ENCODE results near the gene ITPR3. TPM values are rescaled to one million over a fixed set of nuclear protein-coding genes. Genes with fewer than 3 reads are reported as not detected.

ITPR3 gene
- total RNA-seq, 2 experiments from 2014 or later = 34.8 to 35.1 TPM

DNA sequence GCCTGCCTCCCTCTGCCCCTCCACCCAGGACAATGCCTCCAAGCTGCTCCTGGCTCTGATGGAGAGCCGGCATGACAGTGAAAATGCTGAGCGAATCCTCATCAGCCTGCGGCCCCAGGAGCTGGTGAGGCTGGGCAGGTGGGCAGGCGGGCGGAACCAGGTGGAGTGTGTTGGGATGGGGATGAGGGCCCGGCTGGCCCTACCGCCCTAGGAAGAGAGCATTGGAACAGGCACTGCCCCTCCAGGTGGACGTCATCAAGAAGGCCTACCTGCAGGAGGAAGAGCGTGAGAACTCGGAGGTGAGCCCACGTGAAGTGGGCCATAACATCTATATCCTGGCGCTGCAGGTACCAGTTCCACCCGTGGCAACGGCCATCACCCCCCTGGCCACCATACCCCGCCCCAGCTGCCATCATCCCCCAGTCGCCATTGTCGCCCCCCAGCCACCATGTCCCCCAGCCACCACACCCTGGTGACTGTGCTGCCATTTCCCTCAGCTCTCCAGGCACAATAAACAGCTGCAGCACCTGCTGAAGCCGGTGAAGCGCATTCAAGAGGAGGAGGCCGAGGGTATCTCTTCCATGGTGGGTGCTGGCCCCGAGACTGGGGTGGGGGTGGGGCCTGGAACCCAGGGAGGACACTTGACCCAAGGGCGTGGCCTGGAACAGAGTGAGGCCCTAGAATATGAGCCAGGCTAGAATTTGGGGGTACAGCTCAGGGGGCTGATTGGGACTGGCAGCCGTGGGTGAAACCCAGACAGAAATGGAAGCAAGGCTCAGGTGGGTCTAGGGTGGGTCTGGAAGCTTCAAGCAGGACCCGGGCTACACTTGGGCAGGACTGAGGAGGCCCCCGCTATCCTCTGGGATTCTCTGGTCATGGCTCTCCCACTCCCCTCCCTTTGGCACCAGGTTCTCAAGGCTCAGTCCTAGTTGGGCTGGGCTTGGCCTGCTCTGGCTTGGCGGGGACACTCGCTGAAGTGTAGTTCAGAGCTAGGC is 66.2 kb downstream of the ITPR3 start:
- Mint-ChIP-seq H3K27me3 (ENCODE audit: low read depth) (no peaks in the 10 kb centered on the region), H3K36me3 (ENCODE audit: low read depth) (peaks cover 44% of the 10 kb centered on the region), H3K9me3 (no peaks in the 10 kb centered on the region), H3K27ac (no peak overlapping the region), H3K4me1 (ENCODE audit: low read depth) (peaks cover 19% of the 10 kb centered on the region), H3K4me3 (no peak overlapping the region)
- no peak for DNase-seq
- intact Hi-C loops (cut with micrococcal nuclease) = no loop called here
- CTCF ChIA-PET = no interaction called here

DNA sequence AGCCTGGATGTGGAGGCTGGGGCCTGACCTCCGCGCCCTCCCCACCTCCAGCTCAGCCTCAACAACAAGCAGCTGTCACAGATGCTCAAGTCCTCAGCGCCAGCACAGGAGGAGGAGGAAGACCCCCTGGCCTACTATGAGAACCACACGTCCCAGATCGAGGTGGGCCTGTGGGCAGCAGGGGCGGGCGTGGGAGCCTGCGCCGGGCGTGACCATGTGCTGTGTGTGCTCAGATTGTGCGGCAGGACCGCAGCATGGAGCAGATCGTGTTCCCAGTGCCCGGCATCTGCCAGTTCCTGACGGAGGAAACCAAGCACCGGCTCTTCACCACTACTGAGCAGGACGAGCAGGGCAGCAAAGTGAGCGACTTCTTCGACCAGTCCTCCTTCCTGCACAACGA is 66.9 kb downstream of the ITPR3 start:
- Mint-ChIP-seq H3K27me3 (ENCODE audit: low read depth) (no peaks in the 10 kb centered on the region), H3K4me3 (no peak overlapping the region), H3K4me1 (ENCODE audit: low read depth) (peaks cover 21% of the 10 kb centered on the region), H3K9me3 (no peaks in the 10 kb centered on the region), H3K36me3 (ENCODE audit: low read depth) (peaks cover 47% of the 10 kb centered on the region), H3K27ac (no peak overlapping the region)
- intact Hi-C loops (cut with micrococcal nuclease) = no loop called here
- no peak for DNase-seq
- CTCF ChIA-PET = no interaction called here

DNA sequence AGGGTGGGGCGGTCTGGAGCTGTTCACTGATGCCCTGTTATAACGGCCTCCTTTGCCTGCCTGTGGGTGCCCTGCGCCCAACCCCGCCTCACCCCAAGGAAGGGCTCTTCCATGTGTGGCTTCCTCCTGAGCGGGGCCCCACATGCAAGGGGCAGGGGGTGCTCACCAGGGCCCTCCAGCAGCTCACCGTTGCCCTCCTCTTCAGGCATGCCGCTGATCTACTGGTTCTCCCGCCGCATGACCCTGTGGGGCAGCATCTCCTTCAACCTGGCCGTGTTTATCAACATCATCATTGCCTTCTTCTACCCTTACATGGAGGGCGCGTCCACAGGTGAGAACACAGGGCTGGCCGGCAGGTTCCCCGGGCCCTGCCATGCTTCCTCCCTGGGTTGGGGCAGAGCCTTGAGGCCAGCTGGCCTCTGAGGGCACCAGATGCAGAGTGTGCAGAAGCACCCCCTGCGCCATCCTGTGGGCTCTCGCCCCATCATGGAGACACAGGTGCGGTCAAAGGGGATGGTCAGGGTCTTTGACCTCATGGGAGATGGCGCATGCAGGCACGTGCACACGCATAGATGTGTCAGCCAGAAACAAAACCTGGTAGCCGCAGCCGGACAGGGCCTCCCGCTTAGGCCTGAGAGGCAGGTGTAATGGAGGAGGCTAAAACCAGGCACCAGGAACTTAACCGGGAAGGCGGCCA is 67.5 kb downstream of the ITPR3 start:
- intact Hi-C loops (cut with micrococcal nuclease) = no loop called here
- H3K9me3 Mint-ChIP-seq = no peaks in the 10 kb centered on the region
- CTCF ChIA-PET = no interaction called here
- H3K4me1 Mint-ChIP-seq (ENCODE audit: low read depth) = peaks cover 23% of the 10 kb centered on the region
- no peak overlapping the region for H3K27ac Mint-ChIP-seq
- peaks cover 47% of the 10 kb centered on the region for H3K36me3 Mint-ChIP-seq (ENCODE audit: low read depth)
- no peaks in the 10 kb centered on the region for H3K27me3 Mint-ChIP-seq (ENCODE audit: low read depth)
- DNase-seq = no peak
- no peak overlapping the region for H3K4me3 Mint-ChIP-seq

DNA sequence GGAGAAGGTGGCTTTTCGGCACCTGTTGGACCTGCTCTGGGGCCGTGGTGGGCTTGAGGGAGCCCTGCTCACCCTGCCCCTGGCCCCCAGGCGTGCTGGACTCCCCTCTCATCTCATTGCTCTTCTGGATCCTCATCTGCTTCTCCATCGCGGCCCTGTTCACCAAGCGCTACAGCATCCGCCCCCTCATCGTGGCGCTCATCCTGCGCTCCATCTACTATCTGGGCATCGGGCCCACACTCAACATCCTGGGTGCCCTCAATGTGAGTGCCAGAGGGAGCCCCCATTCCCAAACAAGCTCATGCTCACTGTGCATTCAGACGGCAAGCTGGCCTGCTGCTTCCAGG is 68.0 kb downstream of the ITPR3 start:
- CTCF ChIA-PET = interaction anchor here (1.4 kb wide), 1 partner anchor 22 kb away, joined by 4 read pairs; the partner anchor contains the start of gene UQCC2
- Mint-ChIP-seq H3K27ac (no peak overlapping the region), H3K9me3 (no peaks in the 10 kb centered on the region), H3K4me1 (ENCODE audit: low read depth) (peaks cover 28% of the 10 kb centered on the region), H3K27me3 (ENCODE audit: low read depth) (no peaks in the 10 kb centered on the region), H3K4me3 (no peak overlapping the region), H3K36me3 (ENCODE audit: low read depth) (peaks cover 44% of the 10 kb centered on the region)
- intact Hi-C loops (cut with micrococcal nuclease) = no loop called here
- no peak for DNase-seq

DNA sequence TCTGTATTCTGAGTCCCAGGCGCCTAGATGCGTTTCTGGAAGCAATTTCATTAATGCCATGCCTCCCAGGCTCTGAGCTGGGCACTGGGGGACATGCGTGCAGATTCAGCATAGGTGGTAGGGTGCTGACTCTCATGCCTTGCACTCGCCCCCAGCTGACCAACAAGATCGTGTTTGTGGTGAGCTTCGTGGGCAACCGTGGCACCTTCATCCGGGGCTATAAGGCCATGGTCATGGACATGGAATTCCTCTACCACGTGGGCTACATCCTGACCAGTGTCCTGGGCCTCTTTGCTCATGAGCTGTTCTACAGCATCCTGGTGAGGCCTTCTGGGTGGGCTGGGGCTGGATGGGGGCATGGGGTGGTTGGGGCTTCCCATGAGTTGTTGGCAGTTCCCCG is 68.8 kb downstream of the ITPR3 start:
- H3K27me3 Mint-ChIP-seq (ENCODE audit: low read depth) = no peaks in the 10 kb centered on the region
- no peaks in the 10 kb centered on the region for H3K9me3 Mint-ChIP-seq
- intact Hi-C loops (cut with micrococcal nuclease) = loop anchor here (5.0 kb wide), 1 partner anchor 263 kb away; no protein-coding TSS in a partner anchor
- H3K27ac Mint-ChIP-seq = no peak overlapping the region
- DNase-seq = no peak
- no peak overlapping the region for H3K4me3 Mint-ChIP-seq
- H3K36me3 Mint-ChIP-seq (ENCODE audit: low read depth) = peaks cover 46% of the 10 kb centered on the region
- CTCF ChIA-PET = interaction anchor here (1.4 to 1.5 kb wide), 3 partner anchors 11 to 21 kb away, joined by 3 to 7 read pairs (median 4); partner anchors contain the start of gene UQCC2
- H3K4me1 Mint-ChIP-seq (ENCODE audit: low read depth) = peaks cover 36% of the 10 kb centered on the region

DNA sequence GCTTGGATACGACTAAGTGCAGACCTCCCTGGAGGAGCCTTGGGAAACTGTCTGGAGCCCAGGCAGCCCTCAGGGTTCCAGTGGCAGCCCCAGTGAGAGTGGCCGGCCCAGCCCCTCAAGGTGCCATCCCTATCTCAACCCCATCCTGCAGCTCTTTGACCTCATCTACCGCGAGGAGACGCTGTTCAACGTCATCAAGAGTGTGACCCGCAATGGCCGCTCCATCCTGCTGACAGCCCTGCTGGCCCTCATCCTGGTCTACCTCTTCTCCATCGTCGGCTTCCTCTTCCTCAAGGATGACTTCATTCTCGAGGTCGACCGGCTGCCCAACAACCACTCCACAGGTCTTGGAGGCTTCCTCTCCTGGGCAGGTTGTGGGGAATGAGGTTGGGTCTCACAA is 69.6 kb downstream of the ITPR3 start:
- no peak for DNase-seq
- Mint-ChIP-seq H3K27me3 (ENCODE audit: low read depth) (no peaks in the 10 kb centered on the region), H3K4me1 (ENCODE audit: low read depth) (peaks cover 45% of the 10 kb centered on the region), H3K4me3 (no peak overlapping the region), H3K27ac (no peak overlapping the region), H3K36me3 (ENCODE audit: low read depth) (peaks cover 48% of the 10 kb centered on the region), H3K9me3 (no peaks in the 10 kb centered on the region)
- intact Hi-C loops (cut with micrococcal nuclease) = loop anchor here (5.0 kb wide), 1 partner anchor 263 kb away; no protein-coding TSS in a partner anchor
- CTCF ChIA-PET = interaction anchor here (0.7 to 1.5 kb wide), 4 partner anchors 10 to 105 kb away, joined by 3 to 7 read pairs (median 4); partner anchors contain the start of gene UQCC2

DNA sequence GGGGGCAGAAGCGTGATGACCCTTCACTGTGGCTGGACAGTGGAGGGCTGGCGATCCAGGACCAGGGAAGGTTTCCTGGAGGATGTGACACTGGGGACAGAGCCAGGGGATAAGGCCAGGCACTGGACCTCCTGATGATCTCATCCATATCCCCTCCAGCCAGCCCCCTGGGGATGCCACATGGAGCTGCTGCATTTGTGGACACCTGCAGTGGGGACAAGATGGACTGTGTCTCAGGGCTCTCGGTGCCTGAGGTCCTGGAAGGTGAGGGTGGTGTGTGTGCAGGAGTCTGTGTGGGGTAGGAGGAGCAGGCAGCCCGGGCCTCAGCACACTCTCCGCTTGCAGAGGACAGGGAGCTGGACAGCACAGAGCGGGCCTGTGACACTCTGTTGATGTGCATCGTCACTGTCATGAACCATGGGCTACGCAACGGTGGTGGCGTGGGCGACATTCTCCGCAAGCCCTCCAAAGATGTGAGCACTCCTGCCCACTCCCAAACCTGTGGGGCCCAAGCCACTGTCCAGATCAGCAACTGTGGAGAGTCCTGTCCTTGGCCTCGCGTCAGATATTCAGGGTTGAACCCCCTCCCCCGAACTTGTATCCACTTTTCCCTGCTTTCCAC is 70.4 kb downstream of the ITPR3 start:
- intact Hi-C loops (cut with micrococcal nuclease) = loop anchor here (5.0 kb wide), 1 partner anchor 264 kb away; no protein-coding TSS in a partner anchor
- CTCF ChIA-PET = no interaction called here
- no peaks in the 10 kb centered on the region for H3K27me3 Mint-ChIP-seq (ENCODE audit: low read depth)
- peaks cover 47% of the 10 kb centered on the region for H3K36me3 Mint-ChIP-seq (ENCODE audit: low read depth)
- no peak overlapping the region for H3K4me3 Mint-ChIP-seq
- H3K27ac Mint-ChIP-seq = peak overlapping the region; percentile 86
- H3K4me1 Mint-ChIP-seq (ENCODE audit: low read depth) = peaks cover 53% of the 10 kb centered on the region
- DNase-seq = no peak
- no peaks in the 10 kb centered on the region for H3K9me3 Mint-ChIP-seq

DNA sequence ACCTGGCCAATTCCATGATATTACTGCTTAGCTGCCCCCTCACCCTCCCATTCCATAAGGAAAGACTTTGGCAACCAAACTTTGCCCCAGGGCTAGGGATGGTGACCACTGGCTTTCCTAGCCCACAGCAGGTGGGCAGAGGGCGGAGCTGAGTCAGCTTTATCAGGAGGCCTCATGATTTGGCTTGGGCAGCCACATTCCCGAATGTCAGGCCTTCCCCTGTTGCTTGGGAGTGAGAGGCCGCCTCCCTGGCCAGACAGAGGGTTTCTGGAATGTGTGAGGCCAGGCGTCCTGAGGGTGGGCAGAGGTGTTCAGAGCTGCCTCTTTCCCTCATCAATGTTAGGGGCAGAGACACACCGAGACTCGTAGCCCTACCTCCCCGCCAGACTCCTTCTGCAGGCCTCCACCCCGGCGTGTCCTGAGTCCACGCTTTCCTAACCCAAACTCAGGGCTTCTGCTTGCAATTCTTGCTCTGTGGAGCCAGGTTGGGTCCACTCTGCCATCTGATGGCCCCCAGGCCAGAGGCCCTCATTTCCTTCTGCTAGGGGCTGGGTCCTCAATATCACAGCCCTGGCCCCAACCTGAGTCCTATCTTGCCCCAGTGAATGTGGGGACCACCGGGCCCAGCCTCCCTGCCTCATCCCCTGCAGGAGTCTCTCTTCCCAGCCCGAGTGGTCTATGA is 71.1 kb downstream of the ITPR3 start:
- Mint-ChIP-seq H3K4me3 (no peak overlapping the region), H3K9me3 (no peaks in the 10 kb centered on the region), H3K27ac (peak overlapping the region; percentile 86), H3K36me3 (ENCODE audit: low read depth) (peaks cover 47% of the 10 kb centered on the region), H3K4me1 (ENCODE audit: low read depth) (peaks cover 59% of the 10 kb centered on the region), H3K27me3 (ENCODE audit: low read depth) (no peaks in the 10 kb centered on the region)
- intact Hi-C loops (cut with micrococcal nuclease) = loop anchor here (5.0 kb wide), 1 partner anchor 265 kb away; no protein-coding TSS in a partner anchor
- DNase-seq = no peak
- CTCF ChIA-PET = interaction anchor here (0.6 kb wide), 1 partner anchor 12 kb away, joined by 3 read pairs; no protein-coding TSS in a partner anchor

DNA sequence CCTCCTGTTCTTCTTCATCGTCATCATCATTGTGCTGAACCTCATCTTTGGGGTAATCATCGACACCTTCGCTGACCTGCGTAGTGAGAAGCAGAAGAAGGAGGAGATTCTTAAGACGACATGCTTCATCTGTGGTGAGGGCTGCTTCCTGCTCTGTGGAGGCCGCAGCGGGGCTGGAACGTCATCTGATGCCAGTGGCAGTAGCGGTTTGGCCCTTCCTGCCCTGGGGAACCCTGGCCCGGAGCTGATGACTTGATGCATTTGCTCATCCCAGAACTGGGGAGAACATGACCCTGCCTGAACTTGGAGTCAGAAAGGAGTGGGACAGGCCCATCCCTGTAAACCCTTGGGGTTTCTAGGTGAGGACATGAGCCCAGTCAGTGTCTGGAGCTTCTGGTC is 71.6 kb downstream of the ITPR3 start:
- no peaks in the 10 kb centered on the region for H3K27me3 Mint-ChIP-seq (ENCODE audit: low read depth)
- intact Hi-C loops (cut with micrococcal nuclease) = loop anchor here (5.0 kb wide), 1 partner anchor 265 kb away; no protein-coding TSS in a partner anchor
- H3K9me3 Mint-ChIP-seq = no peaks in the 10 kb centered on the region
- peaks cover 65% of the 10 kb centered on the region for H3K4me1 Mint-ChIP-seq (ENCODE audit: low read depth)
- peak overlapping the region; percentile 86 for H3K27ac Mint-ChIP-seq
- peaks cover 52% of the 10 kb centered on the region for H3K36me3 Mint-ChIP-seq (ENCODE audit: low read depth)
- no peak overlapping the region for H3K4me3 Mint-ChIP-seq
- DNase-seq = peak; percentile 85
- CTCF ChIA-PET = interaction anchor here (0.6 to 2.3 kb wide), 3 partner anchors 9 to 105 kb away, joined by 3 to 10 read pairs (median 3); no protein-coding TSS in a partner anchor

DNA sequence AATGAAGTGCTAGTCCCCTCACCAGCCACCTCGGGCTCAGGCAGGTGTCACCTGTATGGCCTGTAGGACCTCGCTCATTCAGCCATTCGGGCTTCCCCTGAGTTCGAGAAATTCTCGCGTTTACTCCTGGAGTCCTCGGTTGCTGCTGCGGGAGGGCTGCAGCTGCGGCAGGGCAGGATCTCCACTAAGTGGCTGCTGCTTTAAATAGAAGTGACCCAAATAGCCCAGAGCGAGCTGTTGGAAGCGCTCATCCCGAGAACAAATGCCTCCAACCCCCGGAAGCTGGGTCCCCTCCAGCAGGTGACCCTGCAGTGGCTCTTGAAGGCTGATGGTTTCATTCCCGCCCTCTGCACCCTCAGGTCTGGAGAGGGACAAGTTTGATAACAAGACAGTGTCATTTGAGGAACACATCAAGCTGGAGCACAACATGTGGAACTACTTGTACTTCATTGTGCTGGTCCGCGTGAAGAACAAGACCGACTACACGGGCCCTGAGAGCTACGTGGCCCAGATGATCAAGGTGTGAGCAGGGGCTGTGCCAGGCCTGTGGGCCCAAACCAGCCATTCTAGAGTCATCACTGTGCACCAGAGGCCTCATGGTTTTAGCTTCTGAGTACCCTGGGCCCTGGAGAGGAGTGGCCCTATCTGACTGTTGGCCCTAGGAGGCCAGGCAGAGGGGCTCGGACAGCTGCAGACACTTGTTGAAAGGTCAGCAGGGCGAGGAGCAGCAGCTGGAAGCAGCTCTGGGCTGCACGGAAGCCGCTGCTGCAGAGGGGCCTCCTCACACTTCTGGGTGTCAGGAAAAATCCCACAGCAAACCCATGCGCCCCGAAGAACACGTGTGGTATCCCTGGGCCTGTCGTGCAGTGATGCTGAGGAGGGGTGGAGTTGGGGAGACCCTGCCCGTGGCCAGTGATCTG is 72.3 kb downstream of the ITPR3 start:
- CTCF ChIA-PET = interaction anchor here (0.6 to 2.7 kb wide), 8 partner anchors 10 to 353 kb away, joined by 3 to 10 read pairs (median 3); partner anchors contain the start of gene BAK1
- intact Hi-C loops (cut with micrococcal nuclease) = loop anchor here (1.0 to 5.0 kb wide), 4 partner anchors 18 to 302 kb away; partner anchors contain the start of genes KIFC1 and UQCC2
- peaks cover 52% of the 10 kb centered on the region for H3K36me3 Mint-ChIP-seq (ENCODE audit: low read depth)
- peaks cover 72% of the 10 kb centered on the region for H3K4me1 Mint-ChIP-seq (ENCODE audit: low read depth)
- H3K4me3 Mint-ChIP-seq = no peak overlapping the region
- H3K27me3 Mint-ChIP-seq (ENCODE audit: low read depth) = no peaks in the 10 kb centered on the region
- no peaks in the 10 kb centered on the region for H3K9me3 Mint-ChIP-seq
- H3K27ac Mint-ChIP-seq = peak overlapping the region; percentile 86
- DNase-seq = no peak

Measured in activated naive CD4-positive, alpha-beta T cell treated with anti-CD3 and anti-CD28 coated beads for 36 hours (primary cell).